OCI-LY1 (cell line): ENCODE results near the gene PLEKHM3.

Experiments used
- H2AFZ ChIP-seq: fragments of 200-600 bp; sonication (generic), shearing (Covaris generic); 2 replicates; pipeline ENCODE4 v1.6.0; 2014; ENCODE audit warnings: antibody characterized with exemption, mild to moderate bottlenecking, low read length
- H3F3A ChIP-seq: fragments of 200-600 bp; sonication (generic), shearing (Covaris generic); 2 replicates; pipeline ENCODE4 v1.6.0; 2014; ENCODE audit warnings: mild to moderate bottlenecking, antibody characterized with exemption, low read length, moderate library complexity; ENCODE audit not compliant: insufficient read depth
- H3K27ac ChIP-seq: fragments of 200-600 bp; sonication (generic); 2 replicates; pipeline ENCODE4 v1.5.1; 2014; ENCODE audit warnings: low read length, mixed run types, mild to moderate bottlenecking, low read depth; ENCODE audit not compliant: poor library complexity, severe bottlenecking
- H3K27me3 ChIP-seq: fragments of 200-600 bp; sonication (generic); 2 replicates; pipeline ENCODE4 v1.6.0; 2014; ENCODE audit warnings: antibody characterized with exemption, mild to moderate bottlenecking, low read length, moderate library complexity; ENCODE audit not compliant: insufficient read depth
- H3K36me3 ChIP-seq: fragments of 200-600 bp; sonication (generic); 2 replicates; pipeline ENCODE4 v1.6.1; 2014; ENCODE audit warnings: mild to moderate bottlenecking, antibody characterized with exemption, low read length, moderate library complexity, mixed read lengths; ENCODE audit not compliant: insufficient read depth
- H3K4me1 ChIP-seq: fragments of 200-600 bp; sonication (generic); 2 replicates; pipeline ENCODE4 v1.5.1; 2014; ENCODE audit warnings: mild to moderate bottlenecking, low read length, moderate library complexity; ENCODE audit not compliant: insufficient read depth, severe bottlenecking
- H3K4me2 ChIP-seq: fragments of 200-600 bp; sonication (generic), shearing (Covaris generic); 2 replicates; pipeline ENCODE4 v1.6.1; 2014; ENCODE audit warnings: low read length
- H3K4me3 ChIP-seq: fragments of 200-600 bp; sonication (generic); 2 replicates; pipeline ENCODE4 v1.5.1; 2014; ENCODE audit warnings: low read length, low read depth, mild to moderate bottlenecking, mixed read lengths; ENCODE audit not compliant: poor library complexity, severe bottlenecking
- H3K79me2 ChIP-seq: fragments of 200-600 bp; shearing (Covaris generic); 2 replicates; pipeline ENCODE4 v1.6.1; 2016; ENCODE audit warnings: mixed run types, low read length, mixed read lengths; ENCODE audit not compliant: insufficient read depth
- H3K9ac ChIP-seq: fragments of 200-600 bp; sonication (generic), shearing (Covaris generic); 2 replicates; pipeline ENCODE4 v1.6.1; 2014; ENCODE audit warnings: mild to moderate bottlenecking, low read length, mixed read lengths
- H3K9me2 ChIP-seq: fragments of 200-600 bp; sonication (generic), shearing (Covaris generic); 2 replicates; pipeline ENCODE4 v1.6.1; 2014; ENCODE audit warnings: low read depth, mild to moderate bottlenecking, low read length, mixed read lengths
- H3K9me3 ChIP-seq: fragments of 200-600 bp; shearing (Covaris generic); 2 replicates; pipeline ENCODE4 v1.6.1; 2014; ENCODE audit warnings: low read length, mixed read lengths
- H4K20me1 ChIP-seq: fragments of 200-600 bp; sonication (generic), shearing (Covaris generic); 2 replicates; pipeline ENCODE4 v1.6.0; 2016; ENCODE audit warnings: mild to moderate bottlenecking, low read length; ENCODE audit not compliant: insufficient read depth
- CTCF ChIP-seq: fragments of 200-600 bp; sonication (generic), shearing (Covaris generic); IDR thresholded peaks from 2 replicates; pipeline ENCODE4 v1.5.1; 2017; ENCODE audit warnings: mild to moderate bottlenecking, antibody characterized with exemption, low read length, moderate library complexity, mixed read lengths
- EZH2 ChIP-seq: fragments of 200-600 bp; sonication (generic), shearing (Covaris generic); IDR thresholded peaks from 2 replicates; pipeline ENCODE4 v1.8.0; 2017; ENCODE audit warnings: borderline replicate concordance, mixed run types, mild to moderate bottlenecking, antibody characterized with exemption, low read length, moderate library complexity, mixed read lengths

Gene PLEKHM3

GRCh38 chr2:208006337-208006736 is 19.0 kb downstream of the PLEKHM3 start:
- Histone ChIP-seq H3K9me3 (no peaks in the 10 kb centered on the region), H3K9ac (no peak overlapping the region), H3K4me2 (no peak overlapping the region), H2AFZ (no peak overlapping the region), H3K27me3 (no peaks in the 10 kb centered on the region), H3K9me2 (no peaks in the 10 kb centered on the region), H3K36me3 (no peaks in the 10 kb centered on the region), H3K79me2 (no peaks in the 10 kb centered on the region), H3K4me3 (no peak overlapping the region), H3F3A (no peaks in the 10 kb centered on the region), H3K4me1 (no peaks in the 10 kb centered on the region), H3K27ac (no peak overlapping the region), H4K20me1 (no peaks in the 10 kb centered on the region)
- TF ChIP-seq CTCF (no peak), EZH2 (no peak)

DNA sequence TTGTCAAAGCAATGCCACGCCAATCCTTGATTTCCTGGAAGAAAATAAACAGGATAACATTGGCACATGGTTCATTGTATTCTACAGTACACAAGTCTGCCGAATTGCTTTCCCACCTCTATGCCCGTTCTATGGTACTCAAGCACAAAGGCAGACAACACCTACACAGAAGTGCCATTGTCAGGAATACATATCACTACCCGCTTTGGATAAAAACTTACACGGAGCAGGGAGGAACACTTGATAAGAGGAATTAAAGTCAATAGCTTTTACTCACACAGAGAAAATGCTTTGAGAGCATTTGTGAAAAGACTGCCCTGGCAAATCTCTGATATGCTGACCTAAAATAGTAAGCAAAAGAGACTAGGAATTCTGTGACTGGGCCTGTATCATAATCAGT is 23.4 kb downstream of the PLEKHM3 start:
- Histone ChIP-seq H3K9ac (no peak overlapping the region), H3K9me2 (no peaks in the 10 kb centered on the region), H3K79me2 (no peaks in the 10 kb centered on the region), H3K27ac (no peak overlapping the region), H3K4me3 (no peak overlapping the region), H3K27me3 (no peaks in the 10 kb centered on the region), H4K20me1 (no peaks in the 10 kb centered on the region), H3K9me3 (no peaks in the 10 kb centered on the region), H3K36me3 (no peaks in the 10 kb centered on the region), H3K4me2 (no peak overlapping the region), H3K4me1 (no peaks in the 10 kb centered on the region), H3F3A (no peaks in the 10 kb centered on the region), H2AFZ (no peak overlapping the region)
- no peak for TF ChIP-seq CTCF
- TF ChIP-seq EZH2 = no peak

DNA sequence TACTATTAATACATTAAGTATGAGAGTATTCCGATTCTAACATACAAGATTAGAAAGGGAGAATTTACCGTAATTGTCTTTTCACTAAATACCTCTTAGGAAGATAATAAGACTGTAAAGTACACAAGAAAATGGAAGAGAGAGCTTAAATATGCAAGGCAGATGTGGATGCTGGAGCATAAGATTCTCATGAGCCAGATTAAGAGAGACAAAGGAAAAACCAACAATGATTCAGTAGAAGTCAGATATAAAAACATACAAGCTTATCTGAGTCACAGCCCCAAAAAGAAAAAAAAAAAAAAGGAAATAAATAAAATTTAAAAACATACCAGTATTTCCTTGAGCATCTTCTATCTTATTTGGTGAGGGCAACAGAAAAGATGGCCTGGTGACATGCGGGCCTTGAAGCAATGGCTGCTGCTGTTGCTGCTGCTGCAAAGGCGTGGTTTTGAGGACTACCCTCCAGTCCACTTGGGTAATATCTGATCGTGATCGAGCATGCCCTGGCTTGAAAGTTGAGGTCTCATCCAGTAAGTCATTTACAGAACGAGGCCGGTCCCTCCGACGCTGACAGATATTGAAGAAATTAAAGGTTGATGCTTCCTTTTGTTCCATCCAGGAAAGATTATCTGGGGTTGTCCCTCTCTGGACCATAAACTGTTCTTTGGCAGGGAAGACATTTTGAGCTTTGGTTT is 24.5 kb downstream of the PLEKHM3 start:
- TF ChIP-seq CTCF (no peak), EZH2 (no peak)
- Histone ChIP-seq H3K79me2 (no peaks in the 10 kb centered on the region), H3K4me1 (no peaks in the 10 kb centered on the region), H4K20me1 (no peaks in the 10 kb centered on the region), H3K27me3 (no peaks in the 10 kb centered on the region), H3K9me3 (no peaks in the 10 kb centered on the region), H3K9me2 (no peaks in the 10 kb centered on the region), H3K4me3 (no peak overlapping the region), H3K36me3 (no peaks in the 10 kb centered on the region), H2AFZ (no peak overlapping the region), H3K9ac (no peak overlapping the region), H3K4me2 (no peak overlapping the region), H3K27ac (no peak overlapping the region), H3F3A (no peaks in the 10 kb centered on the region)
